PFSK-1 (cell line): Measurements from ENCODE around the gene ERGIC2.

Experiments used
- FOXP2 ChIP-seq: optimal IDR thresholded peaks from 2 replicates; pipeline ENCODE3; 2011; ENCODE audit warnings: borderline replicate concordance, control low read depth, inconsistent platforms; ENCODE audit not compliant: insufficient read depth; ENCODE audit errors: extremely low read length, extremely low read depth
- POLR2AphosphoS5 ChIP-seq: IDR thresholded peaks from 2 replicates; pipeline ENCODE4 v1.6.1; 2012; ENCODE audit warnings: low read depth, mild to moderate bottlenecking, control low read depth, low read length, moderate library complexity
- SIN3A ChIP-seq: IDR thresholded peaks from 2 replicates; pipeline ENCODE4 v1.6.1; 2012; ENCODE audit warnings: mild to moderate bottlenecking, low read length, moderate library complexity, borderline replicate concordance; ENCODE audit not compliant: insufficient read depth
- TAF1 ChIP-seq: IDR thresholded peaks from 2 replicates; pipeline ENCODE4 v1.6.1; 2012; ENCODE audit warnings: low read length, control low read depth, borderline replicate concordance; ENCODE audit not compliant: insufficient read depth
- TF ChIP-seq, protein P1 (sequence below), 2 experiments: IDR thresholded peaks; 2 replicates each; pipeline versions ENCODE4 v1.6.1 to v1.8.0; 2011 to 2012; ENCODE audit warnings: low read depth in 2 of 2, low read length in 2 of 2, control low read depth in 1 of 2, inconsistent platforms in 1 of 2, mild to moderate bottlenecking in 1 of 2, moderate library complexity in 1 of 2; ENCODE audit not compliant: insufficient read depth in 1 of 2

The ERGIC2 gene

DNA sequence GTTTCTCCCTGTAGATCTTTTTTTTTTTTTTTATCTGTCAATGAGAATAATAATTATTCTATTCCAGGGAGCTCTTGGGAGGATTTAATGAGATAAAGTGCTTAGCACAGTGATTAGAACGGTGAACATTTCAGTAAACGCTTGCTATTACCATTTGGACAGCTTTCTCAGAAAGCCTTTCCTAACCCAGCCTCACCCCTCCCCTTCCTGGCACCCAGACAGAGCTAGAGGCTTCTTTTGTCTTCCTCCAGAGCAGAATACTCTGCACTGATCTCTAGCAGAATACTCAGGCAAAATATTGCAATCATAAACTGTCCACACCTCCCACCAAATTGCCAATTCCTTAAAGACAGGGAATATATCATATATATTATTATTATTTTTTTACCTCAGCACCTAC is 66.6 kb downstream of the ERGIC2 start:
- TF ChIP-seq FOXP2 (no peak), TAF1 (no peak), SIN3A (no peak), POLR2AphosphoS5 (no peak)
- TF ChIP-seq, protein P1, sequence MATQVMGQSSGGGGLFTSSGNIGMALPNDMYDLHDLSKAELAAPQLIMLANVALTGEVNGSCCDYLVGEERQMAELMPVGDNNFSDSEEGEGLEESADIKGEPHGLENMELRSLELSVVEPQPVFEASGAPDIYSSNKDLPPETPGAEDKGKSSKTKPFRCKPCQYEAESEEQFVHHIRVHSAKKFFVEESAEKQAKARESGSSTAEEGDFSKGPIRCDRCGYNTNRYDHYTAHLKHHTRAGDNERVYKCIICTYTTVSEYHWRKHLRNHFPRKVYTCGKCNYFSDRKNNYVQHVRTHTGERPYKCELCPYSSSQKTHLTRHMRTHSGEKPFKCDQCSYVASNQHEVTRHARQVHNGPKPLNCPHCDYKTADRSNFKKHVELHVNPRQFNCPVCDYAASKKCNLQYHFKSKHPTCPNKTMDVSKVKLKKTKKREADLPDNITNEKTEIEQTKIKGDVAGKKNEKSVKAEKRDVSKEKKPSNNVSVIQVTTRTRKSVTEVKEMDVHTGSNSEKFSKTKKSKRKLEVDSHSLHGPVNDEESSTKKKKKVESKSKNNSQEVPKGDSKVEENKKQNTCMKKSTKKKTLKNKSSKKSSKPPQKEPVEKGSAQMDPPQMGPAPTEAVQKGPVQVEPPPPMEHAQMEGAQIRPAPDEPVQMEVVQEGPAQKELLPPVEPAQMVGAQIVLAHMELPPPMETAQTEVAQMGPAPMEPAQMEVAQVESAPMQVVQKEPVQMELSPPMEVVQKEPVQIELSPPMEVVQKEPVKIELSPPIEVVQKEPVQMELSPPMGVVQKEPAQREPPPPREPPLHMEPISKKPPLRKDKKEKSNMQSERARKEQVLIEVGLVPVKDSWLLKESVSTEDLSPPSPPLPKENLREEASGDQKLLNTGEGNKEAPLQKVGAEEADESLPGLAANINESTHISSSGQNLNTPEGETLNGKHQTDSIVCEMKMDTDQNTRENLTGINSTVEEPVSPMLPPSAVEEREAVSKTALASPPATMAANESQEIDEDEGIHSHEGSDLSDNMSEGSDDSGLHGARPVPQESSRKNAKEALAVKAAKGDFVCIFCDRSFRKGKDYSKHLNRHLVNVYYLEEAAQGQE (IDR thresholded peaks at IDR 0.05; ENCODE audit: insufficient read depth in 1 of 2, low read depth in 2 of 2, low read length in 2 of 2), result no peak

DNA sequence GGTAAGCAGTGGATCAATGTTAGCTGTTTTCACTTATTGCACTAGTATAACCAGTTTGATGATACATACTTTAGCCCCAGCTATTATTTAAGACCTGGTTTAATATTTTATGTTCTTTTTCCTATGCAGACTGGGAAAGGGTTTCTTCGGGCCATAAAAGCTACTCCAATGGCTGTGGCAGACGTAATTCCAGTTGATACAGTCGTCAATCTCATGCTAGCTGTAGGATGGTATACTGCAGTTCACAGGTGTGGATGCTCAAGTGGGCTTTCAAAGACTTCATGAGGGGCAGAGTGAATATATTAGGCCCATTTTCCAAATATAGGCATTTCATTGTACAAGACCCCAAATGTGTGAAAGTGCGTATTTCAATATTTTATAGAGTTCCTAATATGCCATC is 70.1 kb downstream of the ERGIC2 start:
- TF ChIP-seq TAF1 (no peak), FOXP2 (no peak), SIN3A (no peak), POLR2AphosphoS5 (no peak)
- TF ChIP-seq, protein P1 (IDR thresholded peaks at IDR 0.05; ENCODE audit: insufficient read depth in 1 of 2, low read depth in 2 of 2, low read length in 2 of 2), result no peak

DNA sequence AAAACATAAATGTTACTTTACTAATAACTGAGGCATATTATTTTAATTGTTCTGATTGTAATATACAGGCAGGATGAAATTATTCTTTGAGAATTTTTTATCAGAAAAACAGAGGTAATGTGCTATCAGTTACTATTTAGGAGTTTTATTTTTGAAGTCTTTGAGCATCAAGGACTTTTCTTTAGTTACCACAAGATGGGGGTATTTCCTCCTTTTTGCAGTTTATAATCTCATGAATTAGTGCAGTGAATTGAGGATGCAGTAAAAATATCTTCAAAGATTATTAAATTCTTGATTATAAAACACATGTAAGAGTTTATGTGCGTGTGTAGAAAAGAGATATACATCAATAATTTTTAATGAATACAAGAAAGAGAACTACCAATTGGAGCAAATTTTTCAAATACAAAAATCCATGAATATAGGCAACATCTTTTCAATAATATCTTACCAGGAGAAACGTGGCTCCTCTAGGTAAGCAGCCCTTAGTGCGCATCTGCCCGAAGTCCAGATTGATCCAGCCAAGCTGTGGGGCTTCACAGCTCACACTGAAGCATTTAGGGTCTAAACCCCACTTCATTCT is 71.6 kb downstream of the ERGIC2 start:
- TF ChIP-seq POLR2AphosphoS5, result no peak
- TF ChIP-seq TAF1, result no peak
- TF ChIP-seq FOXP2, result no peak
- TF ChIP-seq SIN3A, result no peak
- TF ChIP-seq, protein P1 (IDR thresholded peaks at IDR 0.05; ENCODE audit: insufficient read depth in 1 of 2, low read depth in 2 of 2, low read length in 2 of 2), result no peak

DNA sequence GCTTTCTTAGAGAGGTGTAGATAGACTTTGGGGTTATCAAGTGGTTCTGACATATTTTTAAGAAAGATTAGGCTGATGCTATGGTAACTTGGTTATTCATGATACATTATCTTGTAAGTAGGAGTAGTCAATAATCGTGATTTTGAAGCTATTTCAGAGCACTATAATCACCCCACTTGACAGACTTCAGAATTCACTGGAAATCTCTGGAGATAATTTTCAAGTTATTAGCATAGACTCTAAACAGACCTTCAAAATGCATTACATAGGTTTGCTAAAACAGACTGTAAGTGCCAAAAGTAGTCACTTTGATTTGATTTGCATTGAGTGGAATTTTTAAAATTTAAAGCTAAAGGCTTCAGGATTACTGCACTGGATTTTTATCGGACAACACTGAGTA is 74.3 kb downstream of the ERGIC2 start:
- TF ChIP-seq FOXP2 (no peak), POLR2AphosphoS5 (no peak), SIN3A (no peak), TAF1 (no peak)
- TF ChIP-seq, protein P1 (IDR thresholded peaks at IDR 0.05; ENCODE audit: insufficient read depth in 1 of 2, low read depth in 2 of 2, low read length in 2 of 2), result no peak
